GM18951 (cell line): ENCODE measurements around the gene FZD10.

Experiments used
- POLR2A ChIP-seq: IDR thresholded peaks from 4 replicates; pipeline ENCODE4 v1.6.1; 2011; ENCODE audit warnings: mild to moderate bottlenecking; ENCODE audit not compliant: insufficient read length, insufficient read depth; ENCODE audit errors: extremely low read depth
- in situ Hi-C: fragments of 300-500 bp; cut with MboI; formaldehyde crosslinking; loops from one replicate; pipeline ENCODE4 v1.12.0; 2022; ENCODE audit warnings: low sequenced_read_pairs, mixed read lengths, inconsistent platforms; ENCODE audit not compliant: unreplicated experiment

The FZD10 gene

GRCh38 chr12:130164216-130164542, 1.9 kb downstream of the FZD10 start:
- in situ Hi-C loops, result no loop called here

DNA sequence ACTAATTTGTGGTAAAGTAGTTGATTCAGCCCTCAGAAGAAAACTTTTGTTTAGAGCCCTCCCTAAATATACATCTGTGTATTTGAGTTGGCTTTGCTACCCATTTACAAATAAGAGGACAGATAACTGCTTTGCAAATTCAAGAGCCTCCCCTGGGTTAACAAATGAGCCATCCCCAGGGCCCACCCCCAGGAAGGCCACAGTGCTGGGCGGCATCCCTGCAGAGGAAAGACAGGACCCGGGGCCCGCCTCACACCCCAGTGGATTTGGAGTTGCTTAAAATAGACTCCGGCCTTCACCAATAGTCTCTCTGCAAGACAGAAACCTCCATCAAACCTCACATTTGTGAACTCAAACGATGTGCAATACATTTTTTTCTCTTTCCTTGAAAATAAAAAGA, 2.7 kb downstream of the FZD10 start:
- no peak for TF ChIP-seq POLR2A

More at GRCh38 chr12:130164216-130164542, 1.9 kb downstream of the FZD10 start:
- no peak for TF ChIP-seq POLR2A

GRCh38 chr12:130166306-130166705, 4.0 kb downstream of the FZD10 start:
- in situ Hi-C loops, result no loop called here

More for the DNA sequence above, 2.7 kb downstream of the FZD10 start:
- in situ Hi-C loops, result no loop called here

GRCh38 chr12:130167537-130167936, 5.3 kb downstream of the FZD10 start:
- in situ Hi-C loops, result no loop called here

More at GRCh38 chr12:130166306-130166705, 4.0 kb downstream of the FZD10 start:
- no peak for TF ChIP-seq POLR2A

DNA sequence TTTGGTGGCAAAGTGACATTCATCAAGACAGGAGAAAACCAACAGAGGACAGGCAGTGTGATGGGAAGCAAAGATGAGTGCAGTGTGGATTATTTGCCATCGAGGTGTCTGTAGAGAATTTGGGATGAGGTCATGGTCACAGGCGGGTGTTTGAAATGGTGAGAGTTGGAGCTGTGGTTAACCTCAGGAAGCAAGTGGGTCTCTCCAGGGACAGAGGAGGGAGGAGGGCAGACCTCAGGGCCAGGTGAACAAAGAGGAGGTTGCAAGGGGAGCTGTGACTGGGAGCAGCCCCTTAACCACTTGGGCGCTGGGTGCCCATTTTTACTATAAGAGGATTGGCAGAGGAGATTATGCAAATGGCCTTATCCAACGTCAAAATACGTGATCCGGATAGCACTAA, 7.0 kb downstream of the FZD10 start:
- TF ChIP-seq POLR2A, result no peak
- in situ Hi-C loops, result no loop called here

More at GRCh38 chr12:130167537-130167936, 5.3 kb downstream of the FZD10 start:
- TF ChIP-seq POLR2A, result no peak

- in situ Hi-C loops, result no loop called here
- no peak for TF ChIP-seq POLR2A
Observed at GRCh38 chr12:130169924-130170323, 7.7 kb downstream of the FZD10 start.

- in situ Hi-C loops, result no loop called here
- TF ChIP-seq POLR2A, result no peak
Observed at GRCh38 chr12:130170611-130171010, 8.3 kb downstream of the FZD10 start.

- in situ Hi-C loops, result no loop called here
- TF ChIP-seq POLR2A, result no peak
Observed at GRCh38 chr12:130177635-130178242, 15.5 kb downstream of the FZD10 start.

GRCh38 chr12:130178282-130178681, 16.0 kb downstream of the FZD10 start:
- TF ChIP-seq POLR2A, result no peak
- in situ Hi-C loops, result no loop called here

- no peak for TF ChIP-seq POLR2A
- in situ Hi-C loops, result no loop called here
Observed at GRCh38 chr12:130179191-130179590, 16.9 kb downstream of the FZD10 start.

GRCh38 chr12:130179621-130180020, 17.4 kb downstream of the FZD10 start:
- in situ Hi-C loops, result no loop called here
- no peak for TF ChIP-seq POLR2A

DNA sequence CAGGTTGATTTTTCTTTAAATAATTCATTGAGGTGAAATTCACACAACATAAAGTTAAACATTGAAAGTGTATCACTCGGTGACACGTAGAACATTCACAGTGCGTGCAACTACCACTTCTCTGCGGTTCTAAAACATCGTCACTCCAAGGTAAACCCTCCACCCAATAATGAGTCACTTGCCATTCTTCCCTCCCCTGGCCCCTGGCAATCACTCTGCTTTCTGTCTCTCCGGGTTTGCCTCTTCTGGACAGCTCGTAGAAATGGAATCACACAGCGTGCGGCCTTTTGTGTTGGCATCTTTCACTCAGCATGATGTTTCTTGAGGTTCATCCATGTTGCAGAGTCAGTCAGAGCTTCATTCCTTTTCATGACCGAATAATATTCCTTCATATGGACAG, 18.9 kb downstream of the FZD10 start:
- in situ Hi-C loops, result no loop called here
- no peak for TF ChIP-seq POLR2A

DNA sequence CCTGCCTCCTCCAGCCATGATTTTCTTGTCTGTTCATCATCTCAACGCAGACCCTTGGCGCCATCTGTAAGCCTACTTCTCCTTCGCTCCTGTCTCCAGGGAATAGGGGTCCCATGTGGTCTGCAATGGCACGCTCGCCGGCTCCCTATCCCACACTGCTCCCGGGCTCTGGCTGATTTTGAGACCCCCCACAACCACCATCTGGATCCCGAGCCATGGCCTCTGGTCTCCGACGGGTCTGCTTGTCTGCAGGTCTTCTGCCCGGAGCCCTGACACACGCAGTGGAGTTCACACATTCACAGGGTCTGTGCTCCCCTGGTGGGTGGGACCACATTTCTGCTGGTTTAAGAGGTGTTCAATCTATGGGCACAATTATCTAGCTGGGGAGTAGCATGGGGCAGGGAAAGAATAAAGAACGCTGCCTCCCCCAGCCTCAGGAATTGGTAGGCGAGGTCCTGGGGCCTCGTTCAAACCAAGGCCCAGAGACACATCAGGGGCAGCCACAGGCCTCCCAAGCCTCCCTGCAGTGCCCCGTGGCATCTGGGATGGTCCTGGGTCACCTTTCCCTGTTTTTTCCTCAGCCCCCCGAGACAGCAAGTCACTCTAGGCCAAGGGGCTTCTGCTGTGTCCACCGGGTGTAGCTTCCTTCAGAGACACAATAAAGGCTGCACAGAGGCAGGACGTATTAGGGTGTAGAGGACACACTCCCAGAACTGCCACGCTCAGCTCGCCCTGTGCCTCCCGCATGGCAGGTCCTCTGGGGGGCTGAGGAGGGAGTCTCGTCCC, 21.5 kb downstream of the FZD10 start:
- in situ Hi-C loops, result no loop called here
- no peak for TF ChIP-seq POLR2A
